Measurements from ENCODE around the gene CHIC1. TPM values are rescaled to one million over a fixed set of nuclear protein-coding genes. Genes with fewer than 3 reads are reported as not detected.

The CHIC1 gene
- total and polyA plus RNA-seq, 2 donors (not counting 1 experiment from before 2014, with no cell fraction given) = 6.6 to 18.8 TPM

DNA sequence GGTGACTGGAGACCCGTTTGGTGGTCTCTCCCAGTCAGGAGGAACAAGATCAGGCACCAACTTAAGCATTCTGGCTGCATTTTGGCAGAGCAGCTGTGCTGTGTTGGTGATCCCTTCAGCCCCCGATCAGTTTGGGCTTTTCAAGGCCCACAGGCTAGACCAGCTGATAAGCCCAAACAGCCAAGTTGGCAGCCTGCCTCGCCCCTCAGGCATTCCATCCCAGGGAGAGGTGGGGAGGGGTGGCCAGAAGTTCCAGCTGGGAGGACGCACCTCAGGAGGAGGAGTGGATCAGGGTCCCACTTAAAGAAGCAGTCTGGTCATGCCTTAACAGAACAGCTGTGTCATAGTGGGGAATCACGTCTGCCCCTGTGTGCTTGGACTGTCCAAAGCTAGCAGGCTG is 105.8 kb downstream of the CHIC1 start:
- no peak for ATAC-seq (ENCODE audit: low read depth)
- DNase-seq = no peak
- H3K79me2 ChIP-seq (ENCODE audit: control insufficient read depth, insufficient read depth, low read length) = peaks cover 5% of the 10 kb centered on the region
- H2AFZ ChIP-seq (ENCODE audit: insufficient read depth, low read depth, low read length, poor library complexity, severe bottlenecking) = no peak overlapping the region
- H3K27ac ChIP-seq (ENCODE audit: low read length in 2 of 2) = no peak overlapping the region
- Mint-ChIP-seq H3K27ac (no peak overlapping the region), H3K4me3 (no peak overlapping the region), H3K9me3 (ENCODE audit: insufficient read depth) (peaks cover 3% of the 10 kb centered on the region), H3K27me3 (no peaks in the 10 kb centered on the region), H3K4me1 (peaks cover 3% of the 10 kb centered on the region)
- no peak overlapping the region for H3K4me2 ChIP-seq (replicated peaks; ENCODE audit: low read depth, low read length, poor library complexity, severe bottlenecking)
- no peak overlapping the region for H3K4me3 ChIP-seq (ENCODE audit: control extremely low read depth in 1 of 5, extremely low read depth in 1 of 5, insufficient read depth in 1 of 5, low read depth in 2 of 5, low read length in 4 of 5)
- ChIA-PET POLR2A (no interaction called here), CTCF (no interaction called here)
- no peaks in the 10 kb centered on the region for H3K4me1 ChIP-seq (ENCODE audit: control insufficient read depth in 2 of 2, insufficient read depth in 2 of 2, low read length in 2 of 2)
- H3K9ac ChIP-seq (ENCODE audit: low read length) = no peak overlapping the region
- peaks cover 0 to 3% of the 10 kb centered on the region in 2 experiments for H3K36me3 ChIP-seq (replicated peaks in 1 of 2; ENCODE audit: control extremely low read depth in 1 of 2, control insufficient read depth in 1 of 2, extremely low read depth in 1 of 2, insufficient read depth in 2 of 2, low read length in 1 of 2)
- WGBS (ENCODE audit: insufficient coverage) = 100% methylated on average over 2 of the region's 5 CpGs
- intact Hi-C loops (cut with micrococcal nuclease) = no loop called here
- H3K9me3 ChIP-seq (ENCODE audit: control extremely low read depth in 1 of 3, control insufficient read depth in 2 of 3, insufficient read depth in 1 of 3, low read length in 2 of 3) = peaks cover 0 to 25% (median 9%) of the 10 kb centered on the region in 3 donors
- TF ChIP-seq, protein P1, sequence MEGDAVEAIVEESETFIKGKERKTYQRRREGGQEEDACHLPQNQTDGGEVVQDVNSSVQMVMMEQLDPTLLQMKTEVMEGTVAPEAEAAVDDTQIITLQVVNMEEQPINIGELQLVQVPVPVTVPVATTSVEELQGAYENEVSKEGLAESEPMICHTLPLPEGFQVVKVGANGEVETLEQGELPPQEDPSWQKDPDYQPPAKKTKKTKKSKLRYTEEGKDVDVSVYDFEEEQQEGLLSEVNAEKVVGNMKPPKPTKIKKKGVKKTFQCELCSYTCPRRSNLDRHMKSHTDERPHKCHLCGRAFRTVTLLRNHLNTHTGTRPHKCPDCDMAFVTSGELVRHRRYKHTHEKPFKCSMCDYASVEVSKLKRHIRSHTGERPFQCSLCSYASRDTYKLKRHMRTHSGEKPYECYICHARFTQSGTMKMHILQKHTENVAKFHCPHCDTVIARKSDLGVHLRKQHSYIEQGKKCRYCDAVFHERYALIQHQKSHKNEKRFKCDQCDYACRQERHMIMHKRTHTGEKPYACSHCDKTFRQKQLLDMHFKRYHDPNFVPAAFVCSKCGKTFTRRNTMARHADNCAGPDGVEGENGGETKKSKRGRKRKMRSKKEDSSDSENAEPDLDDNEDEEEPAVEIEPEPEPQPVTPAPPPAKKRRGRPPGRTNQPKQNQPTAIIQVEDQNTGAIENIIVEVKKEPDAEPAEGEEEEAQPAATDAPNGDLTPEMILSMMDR (IDR thresholded peaks at IDR 0.05) = no peak
- no peak for TF ChIP-seq EZH2 (IDR thresholded peaks at IDR 0.05; ENCODE audit: borderline replicate concordance, insufficient read depth, low read depth, low read length, poor library complexity, severe bottlenecking)
- no peaks in the 10 kb centered on the region for H4K20me1 ChIP-seq (ENCODE audit: control insufficient read depth, insufficient read depth, low read length, poor library complexity, severe bottlenecking)
- no peaks in the 10 kb centered on the region for H3K27me3 ChIP-seq (replicated peaks in 1 of 4; ENCODE audit: control extremely low read depth in 1 of 4, control insufficient read depth in 3 of 4, insufficient read depth in 4 of 4, low read length in 3 of 4)

DNA sequence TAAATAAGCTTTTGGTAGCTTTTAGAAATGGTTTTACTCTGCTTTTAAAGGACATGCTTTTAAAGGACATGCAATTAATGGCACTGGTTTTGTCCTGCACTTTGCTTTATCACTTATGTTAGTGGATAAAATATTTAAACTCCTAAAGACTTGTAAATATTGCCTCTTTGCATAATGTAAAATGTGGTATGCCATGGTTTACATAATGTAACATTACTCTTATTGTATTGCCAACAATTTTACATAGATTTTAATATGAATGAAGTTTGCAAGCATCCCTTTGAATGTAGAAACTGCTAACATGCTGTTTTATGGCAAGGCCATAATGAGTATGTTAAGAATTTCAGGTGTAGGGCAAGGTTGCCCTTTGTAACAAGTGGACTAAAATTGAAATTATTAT is 118.4 kb downstream of the CHIC1 start:
- Histone ChIP-seq H3K9ac (ENCODE audit: low read length) (no peak overlapping the region), H3K36me3 (replicated peaks in 1 of 2; ENCODE audit: control extremely low read depth in 1 of 2, control insufficient read depth in 1 of 2, extremely low read depth in 1 of 2, insufficient read depth in 2 of 2, low read length in 1 of 2) (no peaks in the 10 kb centered on the region), H3K79me2 (ENCODE audit: control insufficient read depth, insufficient read depth, low read length) (no peaks in the 10 kb centered on the region), H3K4me1 (ENCODE audit: control insufficient read depth in 2 of 2, insufficient read depth in 2 of 2, low read length in 2 of 2) (no peaks in the 10 kb centered on the region), H3K4me3 (ENCODE audit: control extremely low read depth in 1 of 5, extremely low read depth in 1 of 5, insufficient read depth in 1 of 5, low read depth in 2 of 5, low read length in 4 of 5) (no peak overlapping the region), H3K27ac (ENCODE audit: low read length in 2 of 2) (no peak overlapping the region), H2AFZ (ENCODE audit: insufficient read depth, low read depth, low read length, poor library complexity, severe bottlenecking) (no peak overlapping the region), H3K27me3 (replicated peaks in 1 of 4; ENCODE audit: control extremely low read depth in 1 of 4, control insufficient read depth in 3 of 4, insufficient read depth in 4 of 4, low read length in 3 of 4) (no peaks in the 10 kb centered on the region), H3K4me2 (replicated peaks; ENCODE audit: low read depth, low read length, poor library complexity, severe bottlenecking) (no peak overlapping the region), H3K9me3 (ENCODE audit: control extremely low read depth in 1 of 3, control insufficient read depth in 2 of 3, insufficient read depth in 1 of 3, low read length in 2 of 3) (peaks cover 0 to 7% (median 0%) of the 10 kb centered on the region in 3 donors), H4K20me1 (ENCODE audit: control insufficient read depth, insufficient read depth, low read length, poor library complexity, severe bottlenecking) (no peaks in the 10 kb centered on the region)
- no peaks in the 10 kb centered on the region for H3K27me3 Mint-ChIP-seq
- TF ChIP-seq EZH2 (IDR thresholded peaks at IDR 0.05; ENCODE audit: borderline replicate concordance, insufficient read depth, low read depth, low read length, poor library complexity, severe bottlenecking) = no peak
- TF ChIP-seq, protein P1 (IDR thresholded peaks at IDR 0.05) = no peak
- ChIA-PET POLR2A (no interaction called here), CTCF (no interaction called here)
- intact Hi-C loops (cut with micrococcal nuclease) = no loop called here
- H3K4me3 Mint-ChIP-seq = no peak overlapping the region
- H3K4me1 Mint-ChIP-seq = no peaks in the 10 kb centered on the region
- ATAC-seq (ENCODE audit: low read depth) (no peak), DNase-seq (no peak)
- H3K9me3 Mint-ChIP-seq (ENCODE audit: insufficient read depth) = no peaks in the 10 kb centered on the region
- no peak overlapping the region for H3K27ac Mint-ChIP-seq

All from B cell (primary cell).